GM21825 (cell line): ENCODE data around the gene PRPF38A.

Experiments used
- ATAC-seq: cut with Tn5 transposase; IDR thresholded peaks from one replicate; pipeline ENCODE4 v1.9.1; 2021; ENCODE audit warnings: mild to moderate bottlenecking, moderate library complexity; ENCODE audit not compliant: unreplicated experiment

Gene PRPF38A

DNA sequence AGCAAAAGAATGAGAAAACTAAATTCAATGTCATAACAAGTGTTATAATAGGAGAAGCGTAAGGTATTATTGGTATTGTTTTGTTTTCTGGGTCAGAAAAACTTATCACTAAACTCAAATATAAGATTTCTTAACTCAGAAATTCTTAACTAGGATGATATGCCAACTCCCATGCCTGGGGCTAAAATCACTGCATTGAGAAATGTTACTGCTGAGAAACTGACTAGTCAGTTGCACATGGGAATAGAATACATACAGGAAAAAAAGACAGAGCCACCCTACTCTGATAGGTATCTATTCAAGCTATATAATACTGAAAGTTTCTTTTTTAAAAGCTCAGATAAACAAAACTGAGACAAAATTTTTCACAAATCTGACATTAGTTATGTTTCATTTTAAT, 56.3 kb downstream of the PRPF38A start:
- no peak for ATAC-seq

DNA sequence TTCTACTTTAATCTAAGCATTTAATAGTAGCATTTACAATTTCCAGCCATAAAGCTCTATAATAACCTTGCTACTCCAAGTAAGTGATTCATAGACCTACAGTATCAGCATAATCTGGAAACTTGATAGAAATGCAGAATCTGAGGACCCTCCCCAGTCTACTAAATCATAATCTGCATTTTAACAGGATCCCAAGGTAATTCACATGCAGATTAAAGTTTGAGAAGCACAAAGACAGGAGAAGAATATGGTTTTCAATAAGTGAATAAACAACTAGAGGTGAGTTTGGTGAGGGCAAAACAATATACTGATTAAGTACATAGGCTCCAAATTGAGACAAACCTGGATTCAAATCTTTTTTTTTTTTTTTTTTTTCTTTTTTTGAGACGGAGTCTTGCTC, 57.4 kb downstream of the PRPF38A start:
- no peak for ATAC-seq

DNA sequence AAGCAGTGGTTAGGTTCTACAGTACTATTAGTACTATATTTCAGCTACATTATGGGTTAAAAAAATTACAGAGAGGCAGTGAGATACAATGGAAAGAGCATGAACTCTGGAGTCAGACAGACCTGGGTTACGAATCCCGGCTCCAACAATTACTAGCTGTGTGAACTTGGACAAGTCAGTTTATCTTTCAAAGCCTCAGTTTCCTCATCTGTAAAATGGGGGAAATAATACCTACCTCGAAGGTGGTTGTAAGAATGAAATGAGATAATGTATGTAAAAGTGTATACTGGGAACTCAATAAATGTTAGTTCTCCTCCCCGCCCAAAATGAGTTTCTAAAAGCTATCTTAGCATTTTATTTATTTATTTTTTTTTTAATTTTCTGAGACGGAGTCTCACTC, 59.5 kb downstream of the PRPF38A start:
- no peak for ATAC-seq

DNA sequence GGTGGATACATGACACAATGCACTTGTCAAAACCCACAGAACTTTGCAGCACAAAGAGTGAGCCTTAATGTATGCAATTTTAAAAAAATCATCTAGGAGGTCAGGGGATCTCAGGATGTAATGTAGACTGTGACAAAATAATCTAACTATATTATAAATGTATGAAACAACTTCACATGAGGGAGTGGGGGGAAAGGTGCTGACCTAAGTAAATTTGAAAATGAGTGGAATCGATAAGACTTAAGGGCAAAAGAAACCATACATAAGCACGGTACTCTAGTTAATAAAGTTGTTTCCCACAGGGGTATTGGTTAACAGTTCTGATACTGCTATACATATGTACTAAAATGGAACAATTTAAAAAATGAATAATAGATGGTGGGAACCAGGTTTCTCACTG, 64.7 kb downstream of the PRPF38A start:
- no peak for ATAC-seq
